HTR-8/SVneo (cell line): ENCODE results near the gene TSPAN19.

Experiments
- DNase-seq: peaks from one replicate; pipeline ENCODE4 v3.0.0; 2011; ENCODE audit warnings: low spot score, mixed read lengths; ENCODE audit not compliant: insufficient read length
- FAIRE-seq: peaks from 2 replicates; lab custom pipeline; 2011; peaks lifted over from hg19 to GRCh38; lab: Jason Lieb, UNC

TSPAN19 gene

DNA sequence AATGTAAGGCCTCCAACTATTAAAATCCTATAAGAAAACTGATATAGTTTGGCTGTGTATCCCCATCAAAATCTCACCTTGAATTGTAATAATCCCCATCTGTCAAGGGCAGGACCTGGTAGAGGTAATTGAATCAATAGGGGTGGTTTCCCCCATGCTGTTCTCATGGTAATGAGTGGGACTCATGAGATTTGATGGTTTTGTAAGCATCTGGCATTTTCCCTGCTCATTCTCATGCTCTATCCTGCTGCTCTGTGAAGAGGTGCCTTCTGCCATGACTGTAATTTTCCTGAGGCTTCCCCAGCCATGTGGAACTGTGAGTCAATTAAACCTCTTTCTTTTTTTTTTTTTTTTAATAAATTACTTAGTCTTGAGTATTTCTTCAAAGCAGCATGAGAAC, 31.9 kb downstream of the TSPAN19 start:
- no peak for FAIRE-seq
- no peak for DNase-seq

DNA sequence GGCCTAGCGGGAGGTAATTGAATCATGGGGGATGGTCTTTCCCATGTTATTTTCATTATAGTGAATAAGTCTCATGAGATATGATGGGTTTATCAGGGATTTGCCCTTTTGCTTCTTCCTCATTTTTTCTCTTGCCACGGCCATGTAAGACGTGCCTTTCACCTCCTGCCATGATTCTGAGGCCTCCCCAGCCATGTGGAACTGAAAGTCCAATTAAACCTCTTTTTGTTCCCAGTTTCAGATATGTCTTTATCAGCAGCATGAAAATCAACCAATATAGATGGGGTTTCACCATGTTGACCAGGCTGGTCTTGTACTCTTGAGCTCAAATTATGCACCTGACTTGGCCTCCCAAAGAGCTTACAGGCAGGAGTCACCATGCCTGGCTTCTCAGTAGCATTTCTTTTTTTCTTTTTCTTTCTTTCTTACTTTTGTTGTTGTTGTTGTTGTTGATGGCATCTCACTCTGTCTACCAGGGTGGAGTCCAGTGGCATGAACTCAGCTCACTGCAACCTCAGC, 33.2 kb downstream of the TSPAN19 start:
- FAIRE-seq (no peak), DNase-seq (no peak)

DNA sequence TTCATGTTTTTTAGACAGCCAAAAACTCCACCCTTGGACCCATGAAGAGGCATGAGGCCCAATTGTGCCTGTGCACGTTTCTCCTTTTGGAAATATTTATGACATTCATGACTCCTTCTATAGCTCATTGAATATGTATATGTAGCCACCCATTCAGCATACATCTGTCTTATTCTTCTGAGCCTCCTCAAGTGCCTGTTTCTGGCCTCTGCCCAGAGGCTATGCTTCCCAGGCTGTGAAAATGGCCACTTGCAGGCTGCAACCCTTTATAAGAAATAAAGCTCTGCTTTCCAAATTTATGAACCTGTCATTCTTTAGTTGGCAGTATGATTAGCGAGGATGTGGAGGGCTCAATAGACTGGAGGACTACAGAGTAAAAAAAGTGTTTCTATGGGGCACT, 35.3 kb downstream of the TSPAN19 start:
- FAIRE-seq (no peak), DNase-seq (no peak)

DNA sequence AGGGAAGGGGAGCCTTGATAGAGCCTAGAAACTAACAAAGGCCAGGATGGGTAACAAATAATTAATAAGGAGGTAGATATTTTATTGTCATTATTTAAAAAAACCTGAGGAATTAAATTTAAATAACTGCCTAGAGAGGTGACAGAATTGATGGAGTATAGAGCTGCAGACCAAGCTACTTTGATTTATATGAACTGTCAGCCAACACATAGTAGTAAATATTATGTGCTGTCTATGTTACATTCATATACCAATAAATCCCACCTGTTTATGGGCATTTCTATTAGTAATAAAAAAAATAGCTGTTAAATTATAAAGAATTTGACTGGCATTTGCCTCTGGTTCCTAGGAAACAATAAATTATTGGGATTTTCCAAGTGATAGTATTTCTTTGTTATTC, 37.7 kb downstream of the TSPAN19 start:
- DNase-seq (no peak), FAIRE-seq (no peak)

DNA sequence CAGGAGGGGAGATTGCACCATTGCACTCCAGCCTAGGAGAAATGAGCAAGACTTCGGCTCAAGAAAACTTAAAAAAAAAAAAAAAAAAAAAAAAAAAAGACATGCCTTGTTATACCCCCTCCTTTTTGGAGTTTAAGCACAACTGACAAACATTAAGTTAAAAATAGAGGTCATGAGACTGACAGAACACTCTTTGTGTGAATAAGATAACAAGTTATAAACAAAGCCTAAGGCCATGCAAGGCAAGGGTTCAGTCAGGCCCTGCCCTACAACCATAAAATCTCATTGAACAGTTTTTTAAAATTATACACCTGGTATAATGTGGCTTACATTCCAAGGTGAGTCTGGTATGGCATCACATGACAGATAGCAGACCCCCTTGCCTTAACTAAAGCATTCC, 39.3 kb downstream of the TSPAN19 start:
- no peak for DNase-seq
- no peak for FAIRE-seq

DNA sequence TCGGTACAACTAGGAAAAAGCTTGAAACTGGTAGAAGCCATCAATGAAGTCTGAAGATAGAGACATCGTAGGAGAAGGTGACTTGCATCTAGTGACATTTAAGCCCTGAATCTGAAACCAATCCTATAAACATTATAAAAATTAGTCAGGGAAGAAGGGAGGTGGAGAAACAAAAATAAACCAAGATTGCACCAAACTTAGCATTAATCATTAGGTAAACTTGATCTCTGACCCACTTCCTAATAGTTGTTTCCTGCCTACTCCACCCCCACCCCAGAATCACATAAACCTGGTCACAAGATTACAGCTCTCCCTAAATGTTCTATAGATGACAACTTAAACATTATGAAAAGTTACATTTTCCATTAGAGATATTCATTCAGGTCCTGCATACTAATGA, 40.4 kb downstream of the TSPAN19 start:
- FAIRE-seq (no peak), DNase-seq (no peak)

DNA sequence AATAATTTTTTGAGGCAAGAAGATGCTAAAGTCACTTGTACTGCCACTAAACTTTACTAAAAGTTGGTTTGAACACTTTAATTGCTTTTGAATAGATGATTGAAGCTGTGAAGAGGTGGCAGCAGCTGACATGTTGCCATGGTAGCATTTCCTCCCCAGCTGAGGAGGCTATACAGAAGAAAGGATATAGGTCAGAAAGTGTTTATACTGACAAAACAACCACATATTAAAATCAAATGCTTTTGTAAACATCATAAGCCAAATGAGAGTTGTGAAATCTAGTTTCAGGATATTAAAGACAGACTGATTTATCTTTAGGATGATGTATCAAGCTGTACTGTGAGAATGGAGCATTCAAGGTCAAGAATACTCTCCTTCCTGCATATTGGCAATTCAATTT, 41.7 kb downstream of the TSPAN19 start:
- DNase-seq = no peak
- no peak for FAIRE-seq

DNA sequence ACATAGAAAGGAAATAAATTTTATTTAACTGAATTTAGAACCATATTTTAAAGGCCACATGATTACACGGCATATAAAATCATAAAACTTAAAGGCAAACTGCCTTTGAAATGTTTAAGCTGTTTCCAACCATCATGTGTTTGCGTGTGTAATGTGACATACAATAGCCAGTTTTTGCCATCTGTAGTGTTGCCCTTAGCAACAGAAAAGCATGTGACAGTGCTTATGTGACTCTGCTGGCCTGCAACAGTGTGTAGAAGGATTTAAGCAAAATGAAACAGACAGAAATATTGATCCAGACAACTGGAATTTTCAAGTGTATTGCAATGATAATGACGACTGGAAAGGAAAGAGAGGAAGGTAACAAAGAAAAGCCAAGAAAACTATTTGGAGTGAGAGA, 49.5 kb downstream of the TSPAN19 start:
- FAIRE-seq = no peak
- DNase-seq = no peak

DNA sequence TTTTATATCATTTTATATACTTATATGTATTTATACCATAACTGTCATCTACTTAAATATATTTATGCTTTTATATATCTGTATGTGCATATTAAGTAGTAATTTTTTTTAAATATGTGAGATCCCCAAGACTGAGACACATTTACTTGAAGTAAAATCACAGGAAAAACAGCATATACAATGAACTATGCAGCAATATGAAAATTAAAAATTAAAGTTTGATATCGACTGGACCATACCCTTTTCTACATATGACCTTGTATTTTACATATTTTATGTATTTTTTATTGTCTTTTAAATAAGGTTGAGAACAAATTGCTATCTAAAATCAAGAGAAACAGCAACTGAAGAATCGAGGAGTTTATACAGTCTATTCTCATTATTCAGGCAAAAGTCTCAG, 50.0 kb downstream of the TSPAN19 start:
- FAIRE-seq (no peak), DNase-seq (no peak)

DNA sequence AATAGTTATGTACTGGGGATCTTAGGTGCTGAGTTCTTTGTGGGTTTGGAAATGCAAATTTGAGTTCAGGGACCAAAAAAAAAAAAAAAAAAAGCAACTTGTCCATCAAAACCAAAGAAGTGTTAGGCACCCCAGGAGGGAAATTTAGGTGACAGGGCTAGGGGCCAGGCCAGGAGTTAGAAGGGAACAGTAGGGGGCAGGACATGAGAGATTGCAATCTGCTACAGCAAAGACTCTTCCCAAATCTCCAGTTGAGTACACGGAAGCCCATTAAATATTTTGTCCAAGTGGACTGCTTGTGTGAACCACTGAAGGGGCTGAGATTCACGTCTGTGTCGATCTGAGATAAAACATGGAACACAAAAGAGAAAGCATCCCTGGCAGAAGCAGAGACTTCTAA, 52.8 kb downstream of the TSPAN19 start:
- DNase-seq (no peak), FAIRE-seq (no peak)

DNA sequence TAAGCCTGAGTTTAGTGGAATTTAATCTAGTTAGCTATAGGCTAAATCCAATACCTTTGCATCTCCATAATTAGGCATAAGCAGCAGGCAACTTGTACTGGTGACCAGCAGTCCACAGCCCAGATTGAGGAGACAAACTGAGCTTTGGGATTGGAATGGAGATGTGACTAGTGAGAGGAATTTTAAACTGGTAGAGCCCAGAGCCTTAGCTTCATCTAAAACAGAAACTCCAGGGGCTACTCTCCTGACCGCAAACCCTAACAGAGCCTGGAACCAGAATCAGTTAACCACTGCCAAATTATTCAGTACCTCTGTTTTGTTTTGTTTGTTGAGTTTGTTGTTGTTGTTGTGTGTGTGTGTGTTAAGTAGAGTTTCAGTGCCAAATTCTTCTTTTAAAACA, 53.2 kb downstream of the TSPAN19 start:
- DNase-seq (no peak), FAIRE-seq (no peak)

DNA sequence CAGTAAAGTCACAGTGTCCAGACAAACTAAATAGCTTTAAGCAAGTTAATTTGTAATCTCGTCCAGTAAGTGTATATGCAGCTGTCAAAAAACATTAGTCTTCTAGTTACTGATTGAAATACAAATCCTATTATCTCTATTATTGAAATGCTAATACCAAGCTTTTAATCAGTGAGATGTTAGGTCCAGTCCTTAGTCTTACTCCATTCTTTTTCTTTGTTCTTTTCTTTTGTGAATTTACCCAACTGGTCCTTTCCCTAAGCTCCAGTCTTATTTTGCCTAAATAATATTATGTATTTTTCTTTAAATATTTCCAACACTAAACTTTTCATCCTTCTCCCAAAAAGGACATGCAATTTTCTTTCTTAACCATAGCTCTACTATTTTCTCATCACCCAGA, 57.2 kb downstream of the TSPAN19 start:
- DNase-seq = no peak
- FAIRE-seq = no peak

DNA sequence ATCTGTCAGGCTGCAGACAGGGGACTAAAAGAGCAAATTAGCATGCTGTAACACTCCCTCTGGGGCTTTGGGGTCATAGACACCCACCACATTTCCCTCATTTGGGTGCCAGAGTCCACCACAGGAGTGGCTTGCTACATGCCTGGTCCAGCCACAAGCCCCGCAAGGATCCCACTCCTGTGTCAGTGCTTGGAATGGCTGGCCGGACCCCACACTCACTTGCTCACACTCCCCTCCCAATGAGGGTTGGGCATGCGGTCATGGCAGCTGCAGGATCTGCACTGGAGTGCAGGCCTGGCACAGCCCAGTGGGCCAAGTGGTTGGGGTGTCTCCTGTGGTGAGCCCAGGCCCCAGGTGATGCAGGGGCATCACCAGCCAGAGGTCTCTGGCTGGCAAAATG, 59.9 kb downstream of the TSPAN19 start:
- DNase-seq = no peak
- no peak for FAIRE-seq

DNA sequence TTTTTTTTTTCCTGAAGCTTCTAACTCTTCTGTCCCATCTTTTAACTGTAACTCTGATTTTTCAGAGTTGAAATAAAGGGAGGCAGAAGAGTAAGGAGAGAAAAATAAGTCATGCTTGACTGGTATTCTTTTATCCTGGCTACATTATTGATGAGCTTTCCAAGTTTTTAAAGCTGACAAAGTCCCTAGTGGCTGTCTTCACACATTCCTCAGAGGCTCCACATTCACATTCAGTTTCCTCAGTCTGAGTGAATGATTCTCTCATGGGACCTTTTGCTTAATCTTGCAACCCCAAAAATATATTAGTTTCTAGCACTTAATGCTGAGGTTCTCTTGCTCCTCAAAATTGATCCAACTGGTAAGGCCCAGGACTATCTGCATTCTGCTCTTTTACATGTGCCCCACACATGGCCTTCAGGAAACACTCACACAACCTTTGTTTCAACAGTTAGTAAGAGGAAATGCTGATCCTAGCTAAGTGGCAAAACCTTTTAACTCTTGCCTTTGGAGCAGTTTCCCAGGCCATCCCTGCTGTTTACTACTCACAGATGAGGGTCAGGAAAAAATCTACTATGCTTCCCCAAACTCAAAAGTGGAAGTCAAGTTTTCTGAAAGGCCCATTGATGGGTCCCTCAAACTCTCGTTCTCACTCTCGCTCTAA, 61.8 kb downstream of the TSPAN19 start:
- FAIRE-seq = no peak
- no peak for DNase-seq

DNA sequence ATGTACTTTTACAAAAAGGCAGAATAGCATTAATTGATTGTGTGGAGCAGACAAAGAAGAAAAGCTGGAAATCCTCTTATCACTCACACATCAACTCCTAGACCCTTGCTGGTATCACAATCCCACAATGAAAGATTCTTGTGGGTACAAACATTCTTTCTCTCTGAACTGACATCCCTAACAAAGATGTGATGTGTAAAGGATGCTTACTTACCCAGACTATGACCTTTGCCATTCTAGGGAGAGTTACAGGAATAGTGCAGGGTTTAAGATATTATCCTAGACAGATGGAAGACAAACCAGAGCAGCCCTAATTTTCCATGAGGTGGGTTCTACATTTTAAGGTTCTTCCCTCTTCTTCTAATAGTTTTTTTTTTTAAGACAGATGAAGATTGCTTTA, 63.1 kb downstream of the TSPAN19 start:
- DNase-seq (no peak), FAIRE-seq (no peak)

DNA sequence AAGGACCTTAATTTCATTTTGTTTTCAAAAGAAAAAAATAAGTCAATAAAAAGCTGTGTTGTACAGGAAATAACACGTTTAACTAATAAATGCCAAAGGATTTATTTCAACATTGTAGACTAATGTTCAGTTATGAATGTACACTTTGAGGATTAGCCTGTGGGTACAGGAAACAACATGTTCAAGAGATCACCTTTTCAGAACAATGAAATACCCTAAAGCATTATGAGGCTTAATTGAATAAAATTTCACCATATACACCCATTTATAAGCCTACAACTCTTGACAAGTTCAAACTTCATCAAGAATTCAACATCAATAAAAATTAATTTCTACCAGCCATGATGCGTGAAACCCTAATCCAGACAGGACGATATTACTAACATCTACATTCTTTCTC, 66.9 kb downstream of the TSPAN19 start:
- FAIRE-seq (no peak), DNase-seq (no peak)
